Glutamatergic neuron (in vitro differentiated cells): ENCODE measurements around the gene MISP. TPM values are rescaled to one million over a fixed set of nuclear protein-coding genes. Genes with fewer than 3 reads are reported as not detected.
A peak's percentile ranks its signal among the peaks of the same experiment; 100 is the strongest.

Experiments
- DNase-seq: peaks from one replicate; pipeline ENCODE4 v3.0.0; 2022
- H3K27ac Mint-ChIP-seq: one replicate; pipeline ENCODE4 v1.8.0; 2020; ENCODE audit warnings: mild to moderate bottlenecking, mixed read lengths, inconsistent platforms; ENCODE audit not compliant: unreplicated experiment
- H3K27me3 Mint-ChIP-seq: one replicate; pipeline ENCODE4 v1.8.0; 2020; ENCODE audit warnings: mild to moderate bottlenecking, moderate library complexity, mixed read lengths, inconsistent platforms; ENCODE audit not compliant: unreplicated experiment
- H3K36me3 Mint-ChIP-seq: one replicate; pipeline ENCODE4 v1.8.0; 2020; ENCODE audit warnings: mild to moderate bottlenecking, mixed read lengths, inconsistent platforms; ENCODE audit not compliant: unreplicated experiment
- H3K4me1 Mint-ChIP-seq: one replicate; pipeline ENCODE4 v1.8.0; 2020; ENCODE audit warnings: mild to moderate bottlenecking, low read depth, mixed read lengths, inconsistent platforms; ENCODE audit not compliant: unreplicated experiment
- H3K4me3 Mint-ChIP-seq: one replicate; pipeline ENCODE4 v1.8.0; 2020; ENCODE audit warnings: mild to moderate bottlenecking, mixed read lengths, inconsistent platforms; ENCODE audit not compliant: unreplicated experiment
- H3K9me3 Mint-ChIP-seq: one replicate; pipeline ENCODE4 v1.8.0; 2020; ENCODE audit warnings: mild to moderate bottlenecking, moderate library complexity, mixed read lengths, inconsistent platforms; ENCODE audit not compliant: unreplicated experiment
- total RNA-seq: library from RNA; stranded (reverse); fragmentation: NEBNext Ultra II Directional; extraction: Animal tissue kit (Norgen Biotek cat#: 25700); gene quantifications from one replicate; pipeline ENCODE4 v1.2.1, GENCODE V29; 2021; ENCODE audit not compliant: unreplicated experiment
- TF ChIP-seq, protein P1 (sequence below): fragments of 200-600 bp; sonication (generic); IDR thresholded peaks from one replicate; pipeline ENCODE4 v1.5.0; 2021; ENCODE audit not compliant: partially characterized antibody, unreplicated experiment

MISP gene
- total RNA-seq, 1 donor from 2014 or later, result 1.1 TPM

DNA sequence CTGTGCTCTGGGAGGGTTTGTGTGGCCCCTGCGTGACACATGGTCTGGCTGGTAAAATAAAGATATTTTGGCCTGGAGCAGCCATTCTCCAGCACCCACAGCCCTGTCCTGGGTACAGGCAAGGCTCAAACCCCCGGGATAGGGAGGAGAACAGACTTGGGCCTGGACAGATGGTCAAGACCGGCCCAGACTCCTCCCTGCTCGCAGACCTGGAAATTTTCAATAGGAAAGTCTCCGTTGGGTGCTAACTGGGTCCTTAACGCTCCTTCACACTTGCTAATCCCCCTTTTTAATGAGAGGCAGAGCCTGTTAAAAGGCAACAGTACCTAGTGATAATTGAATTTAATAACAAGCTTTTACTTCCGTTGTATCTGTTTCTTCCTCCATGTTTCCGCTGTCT is 39.7 kb upstream of the MISP start:
- Mint-ChIP-seq H3K9me3 (peaks cover 24% of the 10 kb centered on the region), H3K27me3 (peaks cover 25% of the 10 kb centered on the region), H3K36me3 (peaks cover 5% of the 10 kb centered on the region), H3K4me3 (peak overlapping the region; percentile 94), H3K27ac (peak overlapping the region; percentile 98), H3K4me1 (peaks cover 18% of the 10 kb centered on the region)
- TF ChIP-seq, protein P1, sequence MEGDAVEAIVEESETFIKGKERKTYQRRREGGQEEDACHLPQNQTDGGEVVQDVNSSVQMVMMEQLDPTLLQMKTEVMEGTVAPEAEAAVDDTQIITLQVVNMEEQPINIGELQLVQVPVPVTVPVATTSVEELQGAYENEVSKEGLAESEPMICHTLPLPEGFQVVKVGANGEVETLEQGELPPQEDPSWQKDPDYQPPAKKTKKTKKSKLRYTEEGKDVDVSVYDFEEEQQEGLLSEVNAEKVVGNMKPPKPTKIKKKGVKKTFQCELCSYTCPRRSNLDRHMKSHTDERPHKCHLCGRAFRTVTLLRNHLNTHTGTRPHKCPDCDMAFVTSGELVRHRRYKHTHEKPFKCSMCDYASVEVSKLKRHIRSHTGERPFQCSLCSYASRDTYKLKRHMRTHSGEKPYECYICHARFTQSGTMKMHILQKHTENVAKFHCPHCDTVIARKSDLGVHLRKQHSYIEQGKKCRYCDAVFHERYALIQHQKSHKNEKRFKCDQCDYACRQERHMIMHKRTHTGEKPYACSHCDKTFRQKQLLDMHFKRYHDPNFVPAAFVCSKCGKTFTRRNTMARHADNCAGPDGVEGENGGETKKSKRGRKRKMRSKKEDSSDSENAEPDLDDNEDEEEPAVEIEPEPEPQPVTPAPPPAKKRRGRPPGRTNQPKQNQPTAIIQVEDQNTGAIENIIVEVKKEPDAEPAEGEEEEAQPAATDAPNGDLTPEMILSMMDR, result no peak
- no peak for DNase-seq

DNA sequence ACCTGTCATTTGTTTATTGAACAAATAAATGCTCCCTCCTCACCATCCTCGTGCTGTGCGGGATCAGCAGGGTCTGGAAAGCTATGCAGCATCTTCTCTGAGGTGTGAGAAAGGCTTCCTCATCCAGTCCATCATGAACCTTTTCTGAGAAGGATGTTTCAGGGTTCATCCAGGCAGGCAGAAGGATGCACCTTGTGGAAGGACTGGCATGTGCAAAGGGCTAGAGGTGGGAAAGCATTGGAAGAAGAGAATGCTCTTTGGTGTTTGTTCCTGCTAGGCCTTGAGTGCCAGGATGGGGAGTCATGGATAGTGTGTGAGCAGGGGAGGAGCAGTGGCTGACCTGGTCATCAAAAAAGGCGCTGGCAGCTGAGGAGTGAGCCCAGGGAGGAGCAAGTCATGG is 35.6 kb upstream of the MISP start:
- TF ChIP-seq, protein P1, result no peak
- Mint-ChIP-seq H3K27me3 (peaks cover 33% of the 10 kb centered on the region), H3K4me1 (peaks cover 28% of the 10 kb centered on the region), H3K4me3 (peak overlapping the region; percentile 70), H3K9me3 (peaks cover 28% of the 10 kb centered on the region), H3K36me3 (peaks cover 5% of the 10 kb centered on the region), H3K27ac (no peak overlapping the region)
- no peak for DNase-seq

DNA sequence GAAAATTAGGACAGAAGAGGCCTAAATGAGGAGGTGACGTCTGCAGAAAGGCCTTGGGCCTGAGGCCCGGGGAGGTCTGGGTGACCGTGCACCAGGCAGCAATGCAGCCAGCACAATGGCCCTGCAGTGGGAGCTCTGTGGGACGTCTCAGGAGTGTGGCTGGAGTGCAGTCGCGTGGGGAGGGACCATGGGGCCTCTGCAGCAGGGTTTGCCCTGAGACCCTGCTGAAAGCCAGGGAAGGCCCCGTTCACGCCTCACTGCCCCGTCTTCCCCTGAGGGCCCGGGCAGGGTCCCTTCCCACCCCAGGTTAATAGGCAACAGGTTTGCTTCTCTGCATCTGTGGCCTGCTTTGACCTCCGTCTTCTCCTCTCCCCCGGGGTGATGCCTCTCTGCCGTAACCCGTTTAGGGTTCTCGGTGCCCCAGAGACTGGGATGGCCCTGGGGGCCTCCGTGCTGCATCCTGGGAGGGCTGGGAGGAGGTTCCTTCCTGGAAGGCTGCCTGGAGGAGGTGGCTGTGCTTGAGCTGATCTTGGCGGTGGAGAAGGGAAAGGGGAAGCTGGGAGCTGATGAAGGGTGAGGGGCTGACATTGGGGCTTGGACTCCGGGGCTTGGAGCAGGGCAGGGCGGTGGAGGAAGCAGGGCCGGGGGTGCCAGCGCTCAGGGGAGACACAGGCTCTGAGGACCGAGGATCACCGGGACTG is 32.5 kb upstream of the MISP start:
- Mint-ChIP-seq H3K27me3 (peaks cover 15% of the 10 kb centered on the region), H3K4me1 (peaks cover 15% of the 10 kb centered on the region), H3K36me3 (peaks cover 5% of the 10 kb centered on the region), H3K9me3 (peaks cover 17% of the 10 kb centered on the region), H3K4me3 (peak overlapping the region; percentile 68), H3K27ac (peak overlapping the region; percentile 55)
- TF ChIP-seq, protein P1, result no peak
- DNase-seq, result no peak

DNA sequence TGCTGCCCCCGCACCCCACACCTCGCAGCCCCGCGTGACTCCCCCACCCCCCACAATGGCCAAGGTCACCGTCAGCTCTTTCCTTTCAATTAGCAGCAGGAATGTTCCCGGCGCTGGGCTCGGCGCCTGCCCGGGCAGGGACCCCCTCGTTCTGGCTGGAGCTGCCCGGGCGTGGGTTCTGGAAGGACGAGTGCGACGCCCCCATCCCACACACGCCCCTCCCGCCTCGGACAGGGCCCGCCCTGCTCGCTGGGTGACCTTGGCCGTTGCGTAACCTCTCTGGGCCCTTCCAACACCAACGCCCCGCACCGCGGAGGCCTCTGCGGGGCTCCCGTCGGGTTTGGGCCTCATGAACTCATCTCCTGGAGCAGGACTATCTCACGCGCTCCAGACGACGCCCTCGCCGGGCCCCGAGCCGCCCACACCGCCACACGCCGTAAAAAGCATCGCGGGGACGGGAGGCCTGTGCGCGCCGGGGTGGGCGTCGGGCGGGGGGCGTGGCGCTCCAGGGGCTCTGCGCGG is 31.9 kb upstream of the MISP start:
- H3K36me3 Mint-ChIP-seq, result peaks cover 5% of the 10 kb centered on the region
- TF ChIP-seq, protein P1, result no peak
- no peak overlapping the region for H3K27ac Mint-ChIP-seq
- H3K4me3 Mint-ChIP-seq, result no peak overlapping the region
- peaks cover 18% of the 10 kb centered on the region for H3K27me3 Mint-ChIP-seq
- H3K4me1 Mint-ChIP-seq, result peaks cover 15% of the 10 kb centered on the region
- DNase-seq, result no peak
- peaks cover 18% of the 10 kb centered on the region for H3K9me3 Mint-ChIP-seq

DNA sequence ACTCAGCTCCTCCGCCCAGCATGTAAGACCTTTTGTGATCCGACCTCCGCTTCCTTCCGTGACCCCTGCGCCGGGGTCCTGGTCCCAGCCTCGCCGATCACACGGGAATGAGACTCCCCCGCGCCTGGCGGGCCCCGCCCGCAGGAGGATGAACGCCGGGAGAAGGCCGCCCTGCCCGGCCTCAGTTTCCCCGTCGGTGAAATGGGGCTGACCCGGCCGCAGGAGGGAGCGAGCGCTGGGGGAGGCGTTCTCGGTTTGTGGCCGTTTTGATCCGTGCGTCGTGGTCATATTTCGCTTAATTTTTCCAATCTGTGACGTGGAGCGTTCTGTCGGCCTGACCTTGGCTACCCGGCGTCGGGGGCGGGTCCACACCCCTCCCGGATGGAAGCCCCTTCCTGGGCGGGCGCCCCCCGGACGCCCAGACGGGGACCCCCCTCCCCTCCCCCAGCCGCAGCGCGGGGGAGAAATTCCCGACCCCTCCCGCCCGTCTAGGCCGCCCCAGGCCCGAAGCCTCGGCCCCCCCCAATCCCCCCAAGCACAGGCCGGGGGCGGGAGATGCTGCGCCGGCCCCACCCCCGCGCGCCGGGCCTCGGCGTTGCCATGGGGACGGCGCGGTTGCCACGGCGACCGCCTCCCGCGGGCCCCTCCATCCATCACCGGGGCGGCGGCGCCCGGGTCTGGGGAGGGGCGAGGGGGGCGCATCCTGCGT is 31.1 kb upstream of the MISP start:
- peaks cover 18% of the 10 kb centered on the region for H3K27me3 Mint-ChIP-seq
- H3K4me3 Mint-ChIP-seq, result no peak overlapping the region
- TF ChIP-seq, protein P1, result no peak
- H3K4me1 Mint-ChIP-seq, result peaks cover 15% of the 10 kb centered on the region
- H3K9me3 Mint-ChIP-seq, result peaks cover 18% of the 10 kb centered on the region
- peak; percentile 63 for DNase-seq
- H3K27ac Mint-ChIP-seq, result no peak overlapping the region
- peaks cover 5% of the 10 kb centered on the region for H3K36me3 Mint-ChIP-seq
